GM23248 (cell line): ENCODE data around the gene COL6A1. TPM values are rescaled to one million over a fixed set of nuclear protein-coding genes. Genes with fewer than 3 reads are reported as not detected.

Experiments
- DNase-seq: peaks from one replicate; pipeline ENCODE4 v3.0.0-alpha.2; 2015
- H2AFZ ChIP-seq: fragments of 200-600 bp; sonication (generic); 2 replicates; pipeline ENCODE4 v1.6.1; 2016; ENCODE audit warnings: antibody characterized with exemption
- H3F3A ChIP-seq: fragments of 200-600 bp; sonication (generic); 2 replicates; pipeline ENCODE4 v1.6.1; 2016; ENCODE audit warnings: mild to moderate bottlenecking, antibody characterized with exemption, mixed run types; ENCODE audit not compliant: insufficient read depth
- H3K27ac ChIP-seq: fragments of 200-600 bp; sonication (generic); 2 replicates; pipeline ENCODE4 v1.5.1; 2016; ENCODE audit warnings: mild to moderate bottlenecking
- H3K27me3 ChIP-seq: fragments of 200-600 bp; sonication (generic); replicated peaks from 2 replicates; pipeline ENCODE4 v1.6.1; 2016; ENCODE audit warnings: mild to moderate bottlenecking; ENCODE audit not compliant: insufficient read depth
- H3K36me3 ChIP-seq: fragments of 200-600 bp; sonication (generic); 2 replicates; pipeline ENCODE4 v1.6.1; 2016; ENCODE audit warnings: low read depth, mild to moderate bottlenecking
- H3K4me1 ChIP-seq: fragments of 200-600 bp; sonication (generic); 2 replicates; pipeline ENCODE4 v1.6.1; 2016; ENCODE audit warnings: mild to moderate bottlenecking; ENCODE audit not compliant: insufficient read depth
- H3K4me2 ChIP-seq: fragments of 200-600 bp; sonication (generic); one replicate; pipeline ENCODE4 v1.6.1; 2016; ENCODE audit warnings: mild to moderate bottlenecking; ENCODE audit not compliant: unreplicated experiment
- H3K4me3 ChIP-seq: fragments of 200-600 bp; sonication (generic); 2 replicates; pipeline ENCODE4 v1.5.1; 2016; ENCODE audit warnings: mild to moderate bottlenecking
- H3K79me2 ChIP-seq: fragments of 200-600 bp; sonication (generic); 2 replicates; pipeline ENCODE4 v1.6.1; 2016; ENCODE audit warnings: mild to moderate bottlenecking; ENCODE audit not compliant: insufficient read depth
- H3K9ac ChIP-seq: fragments of 200-600 bp; sonication (generic); 2 replicates; pipeline ENCODE4 v1.6.1; 2016; ENCODE audit warnings: mild to moderate bottlenecking
- H3K9me2 ChIP-seq: fragments of 200-600 bp; sonication (generic); 2 replicates; pipeline ENCODE4 v1.6.1; 2016; ENCODE audit warnings: mixed run types, mild to moderate bottlenecking, moderate library complexity; ENCODE audit not compliant: insufficient read depth
- H3K9me3 ChIP-seq: fragments of 200-600 bp; sonication (generic); one replicate; pipeline ENCODE4 v1.6.1; 2017; ENCODE audit warnings: low read depth
- H4K20me1 ChIP-seq: fragments of 200-600 bp; sonication (generic); 2 replicates; pipeline ENCODE4 v1.6.0; 2016; ENCODE audit not compliant: insufficient read depth
- EZH2 ChIP-seq: fragments of 200-600 bp; sonication (generic); IDR thresholded peaks from 2 replicates; pipeline ENCODE4 v1.6.1; 2018; ENCODE audit warnings: antibody characterized with exemption, mild to moderate bottlenecking; ENCODE audit not compliant: insufficient read depth, poor library complexity, severe bottlenecking
- EZH2phosphoT487 ChIP-seq: fragments of 200-600 bp; sonication (generic); IDR thresholded peaks from 2 replicates; pipeline ENCODE4 v1.6.1; 2018; ENCODE audit warnings: antibody characterized with exemption, moderate library complexity, mild to moderate bottlenecking, low read depth; ENCODE audit not compliant: insufficient read depth
- WGBS, 2 experiments: methylation state at CpG; one replicate each; pipeline ENCODE4 v1.1.6; 2015 to 2017; ENCODE audit warnings: low lambda C conversion rate in 2 of 2, low coverage in 1 of 2; ENCODE audit errors: missing lambda C conversion rate in 2 of 2; 5-methylcytosine and 5-hydroxymethylcytosine counted together
- in situ Hi-C: fragments of 300-500 bp; cut with MboI; formaldehyde crosslinking; loops from 2 replicates; pipeline ENCODE4 v1.15.0; 2020
- polyA plus RNA-seq: library from polyadenylated mRNA; unstranded; fragments of >200 nt; fragmentation: Nextera tagmentation; extraction: Ambion mirVana; gene quantifications from 2 replicates; pipeline ENCODE4 v1.2.1, GENCODE V29; 2016
- total RNA-seq: library from RNA; depleted of rRNA; stranded (reverse); fragments of >200 nt; shearing (Covaris generic); gene quantifications from 2 replicates; pipeline ENCODE4 v1.2.3, GENCODE V29; 2014

COL6A1 gene
- total and polyA plus RNA-seq, 2 experiments from 2014 or later = 685 to 1,783 TPM

DNA sequence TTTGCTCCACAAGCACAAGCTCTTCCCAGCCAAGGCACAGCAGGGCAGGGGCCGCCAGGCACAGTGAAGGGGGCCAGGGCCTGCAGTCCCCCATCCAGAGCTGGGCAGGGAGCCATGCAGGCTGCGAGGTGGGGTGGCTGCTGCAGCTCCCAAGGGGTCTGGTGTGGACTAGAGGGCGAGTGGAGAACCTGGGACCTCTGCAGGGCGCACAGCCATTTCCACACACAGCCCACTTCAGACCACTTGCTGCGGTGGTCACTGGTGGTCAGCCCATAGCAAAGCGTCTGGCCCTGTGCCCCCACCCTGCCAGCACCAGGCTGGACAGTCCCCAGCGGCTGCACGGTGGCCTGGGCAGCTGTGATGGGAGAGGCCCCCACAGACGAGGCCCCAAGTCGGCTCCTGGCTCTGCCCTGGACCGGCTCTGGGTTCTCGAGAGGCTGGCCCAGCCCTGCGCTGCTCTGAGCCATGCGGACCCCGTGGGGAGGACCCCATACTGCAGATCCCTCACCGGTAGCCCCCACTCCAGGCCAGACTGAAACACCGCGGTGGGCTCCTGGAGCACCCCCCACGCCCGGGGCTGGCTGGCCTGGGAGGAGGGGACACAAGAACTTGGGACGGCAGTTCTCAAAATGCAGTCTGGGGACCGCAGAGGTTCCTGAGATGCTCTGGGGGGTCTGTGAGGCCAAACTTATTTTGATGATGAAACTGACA is 69.3 kb downstream of the COL6A1 start:
- 84 to 86% methylated on average over 21 to 22 of the region's 22 CpGs for WGBS, 2 experiments
- in situ Hi-C loops = no loop called here
- H3K79me2 ChIP-seq = no peaks in the 10 kb centered on the region
- no peaks in the 10 kb centered on the region for H3K9me2 ChIP-seq
- H3K36me3 ChIP-seq = no peaks in the 10 kb centered on the region
- peaks cover 31% of the 10 kb centered on the region for H3K4me1 ChIP-seq
- no peak for TF ChIP-seq EZH2
- TF ChIP-seq EZH2phosphoT487 = no peak
- no peaks in the 10 kb centered on the region for H3K9me3 ChIP-seq
- no peak overlapping the region for H2AFZ ChIP-seq
- no peak overlapping the region for H3K4me2 ChIP-seq
- no peaks in the 10 kb centered on the region for H3K27me3 ChIP-seq
- no peak overlapping the region for H3K27ac ChIP-seq
- H4K20me1 ChIP-seq = no peaks in the 10 kb centered on the region
- no peak overlapping the region for H3K4me3 ChIP-seq
- no peak for DNase-seq
- peaks cover 52% of the 10 kb centered on the region for H3F3A ChIP-seq
- H3K9ac ChIP-seq = no peak overlapping the region

GRCh38 chr21:46051379-46051770 is 69.8 kb downstream of the COL6A1 start:
- Histone ChIP-seq H3K36me3 (no peaks in the 10 kb centered on the region), H3K27me3 (no peaks in the 10 kb centered on the region), H3K79me2 (no peaks in the 10 kb centered on the region), H3K4me3 (no peak overlapping the region), H3K4me1 (peaks cover 36% of the 10 kb centered on the region), H3K9me2 (no peaks in the 10 kb centered on the region), H3K4me2 (no peak overlapping the region), H3K27ac (no peak overlapping the region), H3F3A (peaks cover 51% of the 10 kb centered on the region), H4K20me1 (no peaks in the 10 kb centered on the region), H3K9ac (peak overlapping the region; percentile 30; the same call in 1 of the 2 replicates), H3K9me3 (no peaks in the 10 kb centered on the region), H2AFZ (no peak overlapping the region)
- WGBS, 2 experiments = 40 to 41% methylated on average over 16 of the region's 16 CpGs
- in situ Hi-C loops = no loop called here
- DNase-seq = no peak
- TF ChIP-seq EZH2phosphoT487 = no peak
- TF ChIP-seq EZH2 = no peak

DNA sequence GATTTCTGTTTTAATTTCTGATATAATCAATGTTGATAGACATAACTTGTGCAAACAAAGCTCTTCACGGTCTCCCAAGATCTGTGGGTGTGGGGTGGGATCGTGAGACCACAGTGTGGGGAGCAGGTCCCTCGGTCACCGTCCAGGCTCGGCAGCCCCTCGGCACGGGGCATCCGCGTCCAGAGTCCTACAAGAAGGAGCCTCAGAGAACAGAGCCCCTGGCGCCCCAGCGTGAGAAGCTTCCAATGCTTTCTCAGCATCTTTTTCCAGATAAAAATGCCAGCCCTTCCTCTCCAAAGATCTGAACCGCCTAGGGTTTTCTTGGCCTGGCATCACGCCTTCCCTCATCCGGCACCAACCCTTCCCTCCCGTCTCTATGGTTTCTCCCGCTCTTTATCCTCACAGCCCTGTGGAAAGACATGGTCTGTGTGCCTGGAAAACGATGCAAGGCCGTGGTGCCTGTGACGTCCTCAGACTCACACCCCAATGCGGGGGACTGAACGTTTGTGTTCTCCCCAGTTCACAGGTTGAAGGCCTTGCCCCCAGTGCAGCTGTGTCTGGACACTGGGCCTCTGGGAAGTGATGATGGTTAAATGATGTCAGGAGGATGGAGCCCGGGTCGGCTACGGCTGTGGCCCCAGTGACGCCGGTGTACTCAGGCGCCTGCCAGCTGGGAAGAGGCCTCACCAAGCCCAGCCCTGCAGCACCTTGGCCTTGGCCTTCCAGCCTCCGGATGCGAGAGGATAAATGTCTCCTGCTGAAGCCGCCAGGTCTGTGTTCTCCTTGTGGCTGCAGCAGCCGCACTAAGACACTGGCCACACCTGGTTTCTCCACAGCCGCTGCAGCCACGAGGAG is 70.5 kb downstream of the COL6A1 start:
- peak overlapping the region; percentile 30; the same call in 1 of the 2 replicates for H3K9ac ChIP-seq
- no peak overlapping the region for H2AFZ ChIP-seq
- 59 to 61% methylated on average over 33 of the region's 33 CpGs for WGBS, 2 experiments
- H3K9me2 ChIP-seq = no peaks in the 10 kb centered on the region
- H3K4me2 ChIP-seq = no peak overlapping the region
- no peaks in the 10 kb centered on the region for H3K79me2 ChIP-seq
- no peak overlapping the region for H3K27ac ChIP-seq
- no peak for TF ChIP-seq EZH2phosphoT487
- TF ChIP-seq EZH2 = no peak
- peaks cover 37% of the 10 kb centered on the region for H3K4me1 ChIP-seq
- H3K36me3 ChIP-seq = no peaks in the 10 kb centered on the region
- H3F3A ChIP-seq = peaks cover 45% of the 10 kb centered on the region
- DNase-seq = peak; percentile 33
- no peaks in the 10 kb centered on the region for H3K27me3 ChIP-seq
- H3K9me3 ChIP-seq = no peaks in the 10 kb centered on the region
- no peak overlapping the region for H3K4me3 ChIP-seq
- no peaks in the 10 kb centered on the region for H4K20me1 ChIP-seq
- in situ Hi-C loops = no loop called here

- TF ChIP-seq EZH2 (no peak), EZH2phosphoT487 (peak; percentile 94)
- Histone ChIP-seq H3K79me2 (no peaks in the 10 kb centered on the region), H2AFZ (no peak overlapping the region), H3K27ac (peak overlapping the region; percentile 86), H4K20me1 (no peaks in the 10 kb centered on the region), H3K9ac (peak overlapping the region; percentile 72), H3K4me2 (peak overlapping the region; percentile 61), H3K27me3 (no peaks in the 10 kb centered on the region), H3K4me3 (peak overlapping the region; percentile 24), H3K4me1 (peaks cover 37% of the 10 kb centered on the region), H3K9me2 (no peaks in the 10 kb centered on the region), H3K9me3 (no peaks in the 10 kb centered on the region), H3F3A (peaks cover 40% of the 10 kb centered on the region), H3K36me3 (no peaks in the 10 kb centered on the region)
- 28 to 32% methylated on average over 26 to 31 of the region's 31 CpGs for WGBS, 2 experiments
- peak; percentile 98 for DNase-seq
- in situ Hi-C loops = no loop called here
Observed at GRCh38 chr21:46052703-46053651, 71.4 kb downstream of the COL6A1 start.
